ENCODE data around the gene PHLDB3. TPM values are rescaled to one million over a fixed set of nuclear protein-coding genes. Genes with fewer than 3 reads are reported as not detected.
A peak's percentile ranks its signal among the peaks of the same experiment; 100 is the strongest.

Gene PHLDB3
- total RNA-seq, 1 experiment from 2014 or later, result 8.5 TPM

- no peaks in the 10 kb centered on the region for H3K23me2 ChIP-seq (ENCODE audit: insufficient read length, low read depth, low read length, poor library complexity, severe bottlenecking)
- Mint-ChIP-seq H3K4me3 (no peak overlapping the region), H3K27ac (peak overlapping the region in 1 of 3 experiments; percentile 34; a peak in 1 of 7 replicates), H3K36me3 (ENCODE audit: insufficient read depth in 1 of 3, low read depth in 3 of 3) (peaks cover 3 to 7% (median 3%) of the 10 kb centered on the region in 3 experiments; a peak in 2 of 7 replicates), H3K4me1 (peaks cover 3 to 4% of the 10 kb centered on the region in 2 experiments; a peak in 3 of 4 replicates), H3K9me3 (no peaks in the 10 kb centered on the region; a peak in 1 of 5 replicates), H3K27me3 (ENCODE audit: low read depth) (peaks cover 20% of the 10 kb centered on the region)
- no peak overlapping the region for H3K14ac ChIP-seq (ENCODE audit: insufficient read depth, low read length)
- no peak overlapping the region for H2BK15ac ChIP-seq (ENCODE audit: low read depth, low read length)
- no peak overlapping the region for H3K4me2 ChIP-seq (ENCODE audit: insufficient read depth, insufficient read length, low read length)
- no peak overlapping the region for H3K23ac ChIP-seq (ENCODE audit: insufficient read length, low read depth, low read length)
- no CpG with 5 or more reads among the region's 3 CpGs for WGBS (ENCODE audit: extremely low coverage, insufficient read length, low lambda C conversion rate)
- no peak overlapping the region for H2BK5ac ChIP-seq (ENCODE audit: insufficient read length, low read length)
- H2BK12ac ChIP-seq (ENCODE audit: insufficient read length, low read depth, low read length), result no peak overlapping the region
- H3T11ph ChIP-seq (ENCODE audit: low read length), result no peak overlapping the region
- H2BK120ac ChIP-seq (ENCODE audit: low read depth, low read length, poor library complexity, severe bottlenecking), result no peak overlapping the region
- H3K56ac ChIP-seq (ENCODE audit: insufficient read length, low read depth, low read length), result no peak overlapping the region
- no peak for TF ChIP-seq CTCF (conservative IDR thresholded peaks at IDR 0.05)
- H3K27me3 ChIP-seq (ENCODE audit: insufficient read depth, low read length), result no peaks in the 10 kb centered on the region
- H4K20me1 ChIP-seq (ENCODE audit: control insufficient read depth, insufficient read depth, insufficient read length), result no peaks in the 10 kb centered on the region
- no peak overlapping the region for H4K91ac ChIP-seq (ENCODE audit: insufficient read length, low read depth, low read length)
- H3K4ac ChIP-seq (ENCODE audit: low read depth, low read length), result no peak overlapping the region
- no peaks in the 10 kb centered on the region for H3K79me2 ChIP-seq (ENCODE audit: insufficient read depth, low read length)
- no peak overlapping the region for H2AK5ac ChIP-seq (ENCODE audit: insufficient read length, low read length)
- no peak overlapping the region for H2BK20ac ChIP-seq (ENCODE audit: low read depth, low read length, poor library complexity, severe bottlenecking)
- H3K9ac ChIP-seq (ENCODE audit: extremely low read depth, insufficient read length, low read length), result peak overlapping the region; percentile 36
- H3K27ac ChIP-seq (ENCODE audit: insufficient read length, low read depth, low read length), result no peak overlapping the region
- no peaks in the 10 kb centered on the region for H3K79me1 ChIP-seq (ENCODE audit: insufficient read depth, low read depth, low read length, poor library complexity, severe bottlenecking)
- no peak overlapping the region for H4K8ac ChIP-seq (replicated peaks; ENCODE audit: insufficient read length, low read depth, low read length)
- no peak overlapping the region for H3K18ac ChIP-seq (ENCODE audit: insufficient read length, low read depth, low read length)
- H3K9me3 ChIP-seq (ENCODE audit: control insufficient read depth, low read depth, low read length), result no peaks in the 10 kb centered on the region
- H2AFZ ChIP-seq (ENCODE audit: low read length), result no peak overlapping the region
- H4K5ac ChIP-seq (ENCODE audit: insufficient read length, low read depth, low read length), result no peak overlapping the region
- no peak for DNase-seq
- H3K4me1 ChIP-seq (ENCODE audit: insufficient read depth, low read length), result no peaks in the 10 kb centered on the region
Measured at GRCh38 chr19:43478323-43478722, 26.2 kb downstream of the PHLDB3 start.
